PC-9 (cell line): ENCODE data around the gene LATS2.

Experiments used
- CTCF ChIP-seq: fragments of 200-600 bp; sonication (generic); conservative IDR thresholded peaks from 2 replicates; pipeline ENCODE4 v1.6.1; 2017; ENCODE audit warnings: mixed run types, antibody characterized with exemption, mild to moderate bottlenecking, moderate library complexity
- EZH2 ChIP-seq: fragments of 200-600 bp; sonication (generic); IDR thresholded peaks from 2 replicates; pipeline ENCODE4 v1.8.0; 2017; ENCODE audit warnings: antibody characterized with exemption, low read depth

GRCh38 chr13:21020176-21020575 lies 41.2 kb downstream of the LATS2 start:
- TF ChIP-seq CTCF (no peak), EZH2 (no peak)
